Measurements from ENCODE around the gene KLHL17.
"Not testable (repeated sequence)": the region's sequence is repeated elsewhere in the genome, so short reads cannot be mapped to it uniquely, and the experiment has no call there.

Gene KLHL17

DNA sequence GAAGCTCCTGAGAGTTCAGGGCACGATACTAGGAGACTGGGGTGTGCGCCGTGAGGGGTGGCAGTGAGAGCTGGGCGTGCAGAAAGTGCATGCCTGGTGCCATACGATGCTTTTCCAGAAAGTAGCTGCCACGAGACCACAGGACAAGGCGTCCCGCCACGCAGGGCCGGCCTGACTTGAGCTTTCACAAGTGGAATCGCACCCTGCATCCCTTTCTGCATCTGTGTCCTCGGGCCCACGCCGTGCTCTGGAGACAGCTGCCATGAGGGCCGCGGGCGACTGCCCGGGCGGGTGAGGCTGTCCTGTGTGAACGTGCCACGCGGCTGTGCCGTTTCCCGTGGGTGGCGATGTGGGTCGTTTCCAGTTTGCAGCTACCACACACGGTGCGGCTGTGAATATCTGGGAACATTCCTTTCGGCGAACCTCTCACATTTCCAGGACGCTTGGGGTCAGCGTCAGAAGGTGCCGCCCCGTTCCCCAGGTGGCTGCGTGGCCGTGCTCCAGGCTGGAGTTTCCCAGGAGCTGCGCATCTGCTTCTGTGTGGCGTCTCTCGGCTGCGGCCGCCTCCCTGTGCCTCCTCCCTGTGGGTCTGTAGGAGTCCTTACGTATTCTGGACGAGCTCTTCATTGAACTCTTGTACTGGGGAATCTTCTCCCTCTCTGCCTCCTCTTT, 22.5 kb downstream of the KLHL17 start:
- DNase-seq (ENCODE audit: low spot score): no peak

DNA sequence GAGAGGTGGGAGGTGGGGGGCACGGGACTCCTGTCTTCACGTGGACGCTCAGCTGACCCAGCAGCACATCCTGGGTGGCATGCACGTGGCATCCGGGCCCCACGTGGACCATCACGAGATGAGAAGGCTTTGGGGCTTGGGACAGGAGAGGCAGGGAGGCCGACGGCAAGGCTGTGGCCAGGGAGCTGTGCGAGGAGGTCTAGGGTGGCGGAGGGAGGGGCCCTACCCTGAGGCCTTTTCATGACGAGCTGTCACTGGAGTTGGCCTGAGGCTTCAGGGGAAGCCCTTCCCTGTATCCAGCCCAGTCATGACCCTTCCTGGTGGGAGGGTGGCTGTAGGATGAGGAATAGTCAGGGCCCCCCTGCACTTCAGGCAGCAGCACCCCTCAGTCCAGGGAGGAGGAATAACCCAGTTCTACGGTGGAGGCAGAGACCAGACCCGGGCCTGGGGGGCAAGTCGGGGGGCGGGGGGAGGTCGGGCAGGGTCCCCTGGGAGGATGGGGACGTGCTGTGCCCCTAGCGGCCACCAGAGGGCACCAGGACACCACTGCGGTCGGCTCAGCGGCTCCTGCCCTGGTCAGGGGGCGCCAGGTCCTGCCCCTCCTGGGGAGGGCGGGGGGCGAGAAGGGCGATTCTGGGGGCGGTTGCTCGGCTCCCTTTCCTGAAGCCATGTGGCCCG, 23.6 kb downstream of the KLHL17 start:
- DNase-seq (ENCODE audit: low spot score): no peak

DNA sequence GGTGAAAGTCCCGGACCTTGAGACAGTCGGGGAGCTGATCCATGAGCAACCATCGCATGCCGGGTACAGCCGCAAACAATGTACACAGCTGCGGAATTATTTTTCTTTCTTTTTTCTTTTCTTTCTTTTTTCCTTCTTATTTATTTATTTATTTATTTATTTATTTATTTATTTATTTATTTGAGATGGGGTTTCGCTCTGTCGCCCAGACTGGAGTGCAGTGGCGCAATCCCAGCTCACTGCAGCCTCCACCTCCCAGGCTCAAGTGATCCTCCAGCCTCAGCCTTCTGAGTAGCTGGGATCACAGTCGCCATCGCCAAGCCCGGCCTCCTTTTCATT, 24.1 kb downstream of the KLHL17 start:
- no peak for DNase-seq (ENCODE audit: low spot score)

DNA sequence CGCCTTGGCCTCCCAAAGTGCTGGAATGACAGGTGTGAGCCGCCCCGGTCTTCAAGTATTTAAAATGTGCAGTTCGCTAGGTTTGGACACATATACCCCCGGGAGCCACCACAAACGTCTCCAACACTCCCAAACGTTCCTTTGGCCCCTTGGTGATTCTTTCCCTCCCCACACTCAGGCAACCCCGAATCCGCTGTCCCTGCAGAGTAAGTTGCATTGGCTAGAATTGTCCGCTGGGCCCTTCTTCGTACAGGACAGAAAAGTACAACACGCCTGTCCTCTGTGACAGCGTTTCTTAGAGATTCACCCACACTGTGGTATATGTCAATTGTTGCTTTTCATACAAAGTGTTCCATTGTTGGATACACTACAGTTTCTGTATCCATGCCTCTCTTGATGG, 24.7 kb downstream of the KLHL17 start:
- DNase-seq (ENCODE audit: low spot score): no peak

DNA sequence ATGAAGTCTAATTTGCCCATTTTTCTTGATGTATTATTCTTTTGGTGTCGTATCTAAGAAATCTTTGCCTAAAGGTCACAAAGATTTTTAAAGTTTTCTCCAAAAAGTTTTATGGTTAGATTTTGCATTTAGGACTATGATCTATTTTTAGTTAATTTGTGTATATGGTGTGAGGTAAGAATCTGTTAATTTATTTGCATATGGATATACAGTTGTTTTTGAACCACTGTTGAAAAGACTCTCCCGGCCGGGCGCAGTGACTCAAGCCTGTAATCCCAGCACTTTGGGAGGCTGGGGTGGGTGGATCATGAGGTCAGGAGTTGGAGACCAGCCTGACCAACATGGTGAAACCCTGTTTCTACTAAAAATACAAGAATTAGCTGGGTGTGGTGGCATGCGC, 27.7 kb downstream of the KLHL17 start:
- not testable (repeated sequence) for DNase-seq (ENCODE audit: low spot score)

DNA sequence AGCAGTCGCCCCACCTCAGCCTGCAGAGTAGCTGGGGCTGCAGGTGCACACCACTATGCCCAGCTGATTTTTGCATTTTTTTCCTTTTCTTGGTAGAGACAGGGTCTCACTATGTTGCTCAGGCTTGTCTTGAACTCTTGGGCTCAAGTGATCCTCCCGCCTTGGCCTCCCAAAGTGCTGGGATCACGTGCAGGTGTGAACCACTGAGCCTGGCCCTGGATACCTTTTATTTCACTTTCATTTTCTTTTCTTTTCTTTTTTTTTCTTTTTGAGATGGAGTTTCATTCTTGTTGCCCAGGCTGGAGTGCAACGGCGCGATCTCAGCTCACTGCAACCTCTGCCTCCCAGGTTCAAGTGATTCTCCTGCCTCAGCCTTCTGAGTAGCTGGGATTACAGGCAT, 30.9 kb downstream of the KLHL17 start:
- not testable (repeated sequence) for DNase-seq (ENCODE audit: low spot score)

DNA sequence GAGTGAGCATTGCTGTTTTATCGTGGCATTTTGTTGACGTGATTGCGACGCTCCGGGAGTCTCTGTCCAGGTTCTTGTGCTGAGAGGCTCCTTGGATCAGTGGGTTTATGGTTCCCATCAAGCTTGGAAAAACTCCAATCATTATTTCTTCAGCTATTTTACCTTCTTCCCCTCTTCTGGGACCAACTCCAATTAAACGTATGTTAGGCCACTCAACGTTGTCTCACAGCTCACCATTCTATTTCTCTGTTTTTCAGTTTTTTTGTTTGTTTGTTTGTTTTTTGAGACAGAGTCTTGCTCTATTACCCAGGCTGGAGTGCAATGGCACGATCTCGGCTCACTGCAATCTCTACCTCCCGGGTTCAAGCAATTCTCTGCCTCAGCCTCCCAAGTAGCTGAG, 31.5 kb downstream of the KLHL17 start:
- no peak for DNase-seq (ENCODE audit: low spot score)

DNA sequence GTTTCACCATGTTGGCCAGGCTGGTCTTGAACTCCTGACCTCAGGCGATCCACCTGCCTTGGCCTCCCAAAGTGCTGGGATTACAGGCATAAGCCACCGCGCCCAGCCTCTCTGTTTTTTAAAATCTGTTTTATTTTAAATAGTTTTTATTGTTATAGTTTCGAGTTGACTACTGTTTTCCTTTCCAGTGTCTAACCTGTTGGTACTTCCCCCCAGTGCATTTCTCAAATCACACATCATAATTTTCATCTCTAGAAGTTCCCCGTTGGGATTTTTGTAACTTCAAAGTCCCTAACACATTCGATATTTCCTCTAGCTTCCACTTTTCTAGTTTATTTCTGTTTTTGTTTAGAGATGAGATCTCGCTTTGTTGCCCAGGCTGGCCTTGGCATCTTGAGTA, 32.0 kb downstream of the KLHL17 start:
- no peak for DNase-seq (ENCODE audit: low spot score)

DNA sequence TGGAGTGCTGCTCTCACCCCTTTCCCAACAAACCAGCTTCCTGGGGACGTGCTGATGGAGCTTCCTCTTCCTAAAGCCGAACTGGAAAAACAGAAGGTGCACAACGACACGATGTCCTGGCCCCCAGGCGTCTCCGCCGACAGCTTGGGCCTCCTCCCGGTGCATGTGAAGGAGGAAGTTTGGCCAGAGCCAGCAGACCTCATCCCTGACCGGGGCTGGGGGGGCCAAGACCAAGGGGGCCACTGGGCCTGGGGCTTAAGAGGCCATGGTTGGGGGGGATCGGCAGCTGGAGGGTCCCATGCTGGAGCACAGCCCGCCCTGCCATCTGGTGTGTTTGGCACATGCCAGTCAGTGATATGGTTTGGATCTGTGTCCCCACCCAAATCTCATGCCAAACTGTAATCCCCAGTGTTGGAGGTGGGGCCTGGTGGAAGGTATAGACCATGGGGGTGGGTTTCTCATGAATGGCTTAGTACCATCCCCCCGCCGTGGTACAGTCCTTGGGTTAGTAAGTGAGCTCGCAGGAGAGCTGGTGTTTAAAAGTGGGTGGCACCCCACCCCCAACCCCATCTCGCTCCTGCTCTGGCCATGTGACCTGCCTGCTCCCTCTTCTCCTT, 33.1 kb downstream of the KLHL17 start:
- DNase-seq (ENCODE audit: low spot score): no peak

DNA sequence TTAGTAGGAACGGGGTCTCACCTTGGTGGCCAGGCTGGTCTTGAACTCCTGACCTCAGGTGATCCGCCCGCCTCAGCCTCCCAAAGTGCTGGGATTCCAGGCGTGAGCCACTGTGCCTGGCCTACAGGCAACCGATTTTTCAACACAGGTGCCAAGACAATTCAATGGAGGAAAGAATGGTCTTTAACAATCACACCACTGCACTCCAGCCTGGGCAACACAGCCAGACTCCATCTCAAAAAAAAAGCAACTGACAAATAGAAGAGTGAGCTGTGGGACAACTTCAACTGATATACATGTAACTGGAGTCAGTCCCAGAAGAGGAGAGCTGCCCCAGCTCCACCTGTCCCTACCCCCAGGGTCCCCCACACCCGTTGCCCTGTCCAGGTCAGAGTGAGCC, 34.2 kb downstream of the KLHL17 start:
- not testable (repeated sequence) for DNase-seq (ENCODE audit: low spot score)

DNA sequence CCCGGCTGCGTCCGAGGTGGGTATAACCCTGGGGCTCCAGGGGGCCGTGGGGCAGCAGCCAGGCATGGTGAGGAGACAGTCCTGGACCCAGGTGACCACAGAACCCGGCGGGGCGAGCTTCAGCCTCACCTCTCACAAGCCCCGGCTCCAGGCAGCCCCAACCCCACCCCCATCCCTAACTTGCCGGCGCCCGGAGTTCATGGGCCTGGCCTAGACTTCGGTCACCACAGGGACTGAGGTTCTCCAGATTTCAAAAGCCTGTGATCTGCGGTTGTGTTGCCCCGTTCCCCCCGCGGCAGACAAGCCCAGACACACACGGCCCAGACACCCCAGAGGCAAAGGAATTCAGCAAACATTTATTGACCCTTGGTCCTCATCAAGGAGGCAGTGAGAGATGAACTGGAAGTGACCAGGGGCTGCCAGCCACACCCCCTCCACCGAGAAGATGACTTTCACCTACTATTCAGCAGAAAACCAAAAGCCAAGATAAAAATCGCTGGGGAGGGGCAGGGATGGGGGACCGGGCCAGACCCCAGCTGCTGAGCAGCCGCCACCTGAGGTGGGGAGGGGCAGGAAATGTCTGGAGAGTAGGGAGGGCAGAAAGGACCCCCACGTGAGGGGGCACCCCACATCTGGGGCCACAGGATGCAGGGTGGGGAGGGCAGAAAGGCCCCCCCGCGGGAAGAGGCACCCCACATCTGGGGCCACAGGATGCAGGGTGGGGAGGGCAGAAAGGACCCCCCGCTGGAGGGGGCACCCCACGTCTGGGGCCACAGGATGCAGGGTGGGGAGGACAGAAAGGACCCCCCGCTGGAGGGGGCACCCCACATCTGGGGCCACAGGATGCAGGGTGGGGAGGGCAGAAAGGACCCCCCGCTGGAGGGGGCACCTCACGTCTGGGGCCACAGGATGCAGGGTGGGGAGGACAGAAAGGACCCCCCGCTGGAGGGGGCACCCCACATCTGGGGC, 35.6 kb downstream of the KLHL17 start:
- no peak for DNase-seq (ENCODE audit: low spot score)

DNA sequence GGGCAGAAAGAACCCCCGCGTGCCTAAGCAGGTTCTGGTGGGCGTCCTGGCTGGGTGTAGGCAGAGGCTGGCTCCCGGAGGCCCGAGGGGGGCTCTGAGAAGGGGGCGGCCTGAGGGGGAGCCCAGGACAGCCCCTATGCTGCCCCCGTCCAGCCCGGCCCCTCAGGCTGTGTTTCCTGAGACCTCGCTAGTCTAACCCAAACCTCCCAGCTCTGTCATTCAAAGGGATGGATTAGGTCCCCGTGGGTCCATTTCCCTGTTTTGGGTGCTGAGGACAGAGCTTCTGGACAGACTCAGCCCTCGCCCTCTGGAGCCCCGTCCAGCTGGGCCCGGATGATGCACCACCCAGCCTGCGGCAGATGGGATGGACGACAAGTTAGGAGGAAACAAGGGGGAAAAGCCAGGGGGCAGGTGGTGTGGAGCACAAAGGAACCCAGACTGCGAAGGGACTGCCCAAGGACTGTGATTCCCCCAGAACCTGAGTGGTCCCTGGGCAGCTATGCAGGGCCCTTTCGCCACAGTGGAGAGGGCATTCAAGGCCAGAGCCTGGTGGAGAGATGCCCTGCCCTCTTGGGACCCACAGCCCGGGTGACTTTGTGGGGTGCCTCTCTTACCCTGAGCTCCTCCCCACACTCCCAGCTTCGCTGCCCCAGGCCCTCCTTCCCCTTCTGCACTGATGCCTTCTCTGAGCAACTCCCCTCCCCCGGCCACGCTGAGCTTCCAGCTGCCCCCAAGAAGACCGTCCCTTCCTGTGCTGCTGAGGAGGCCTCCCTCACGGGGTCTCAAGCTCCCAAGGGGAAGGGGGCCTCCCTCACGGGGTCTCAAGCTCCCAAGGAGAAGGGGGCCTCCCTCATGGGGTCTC, 36.7 kb downstream of the KLHL17 start:
- no peak for DNase-seq (ENCODE audit: low spot score)

DNA sequence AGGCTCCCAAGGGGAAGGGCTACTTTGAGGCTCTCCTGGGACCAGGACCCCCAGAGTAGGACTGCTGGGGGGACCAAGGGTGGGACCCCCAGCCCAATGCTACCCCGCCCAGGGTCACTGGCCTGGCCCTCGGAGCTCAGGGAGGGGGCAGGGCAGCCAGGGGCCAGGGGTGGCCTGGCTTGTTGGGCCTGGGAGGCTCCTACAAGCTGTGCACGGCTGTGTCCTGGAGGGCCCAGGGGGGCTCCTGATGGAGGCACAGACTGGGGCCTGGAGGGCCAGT, 37.3 kb downstream of the KLHL17 start:
- DNase-seq (ENCODE audit: low spot score): no peak

DNA sequence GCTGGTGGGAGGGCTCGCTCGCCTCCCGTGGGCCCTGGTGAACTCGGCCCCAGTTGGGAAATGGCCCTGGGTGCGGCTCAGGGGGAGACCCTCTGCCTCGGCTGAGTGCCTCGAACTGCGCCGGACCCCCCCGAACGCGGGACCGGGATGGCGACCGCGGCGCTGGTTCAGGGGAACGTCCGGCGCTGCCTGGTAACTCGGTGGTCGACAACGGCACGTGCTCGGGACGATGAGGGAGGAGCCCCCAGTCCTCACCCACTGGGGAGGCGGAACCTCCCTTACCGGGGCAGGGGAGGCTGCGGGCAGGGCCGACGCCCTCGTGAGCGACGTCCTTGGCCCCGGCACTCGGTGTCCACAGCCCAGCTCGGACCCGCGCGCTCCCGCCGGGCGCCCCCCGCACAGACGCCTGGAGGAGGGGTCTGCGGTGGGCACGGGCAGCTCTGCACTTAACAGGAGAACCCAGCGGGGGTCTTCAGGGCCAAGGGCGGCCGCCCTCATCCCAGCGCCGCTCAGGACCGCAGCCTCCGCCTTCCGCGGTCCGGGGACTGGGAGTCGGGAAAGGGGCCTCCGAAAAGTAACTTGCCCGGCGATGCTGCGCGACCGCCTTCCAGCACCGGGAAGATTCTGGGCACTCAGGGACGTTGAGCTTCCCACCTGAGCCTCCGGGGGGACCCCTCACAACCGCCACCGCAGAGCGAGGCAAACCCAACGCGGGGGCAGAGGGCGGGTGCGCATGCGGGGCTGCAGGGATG, 37.8 kb downstream of the KLHL17 start:
- DNase-seq (ENCODE audit: low spot score): no peak

DNA sequence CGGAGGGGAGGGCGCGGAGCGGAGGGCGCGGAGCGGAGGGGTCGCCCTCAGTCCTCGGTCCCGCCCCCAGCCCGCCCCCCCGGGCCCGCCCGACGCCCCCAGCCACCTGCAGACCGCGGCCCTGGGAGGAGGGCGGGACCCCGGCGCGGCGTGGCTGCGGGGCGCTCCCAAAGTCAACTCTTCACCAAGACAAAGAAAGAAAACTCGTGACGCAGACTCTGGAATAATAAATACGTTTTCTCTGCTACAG, 38.3 kb downstream of the KLHL17 start:
- DNase-seq (ENCODE audit: low spot score): no peak

DNA sequence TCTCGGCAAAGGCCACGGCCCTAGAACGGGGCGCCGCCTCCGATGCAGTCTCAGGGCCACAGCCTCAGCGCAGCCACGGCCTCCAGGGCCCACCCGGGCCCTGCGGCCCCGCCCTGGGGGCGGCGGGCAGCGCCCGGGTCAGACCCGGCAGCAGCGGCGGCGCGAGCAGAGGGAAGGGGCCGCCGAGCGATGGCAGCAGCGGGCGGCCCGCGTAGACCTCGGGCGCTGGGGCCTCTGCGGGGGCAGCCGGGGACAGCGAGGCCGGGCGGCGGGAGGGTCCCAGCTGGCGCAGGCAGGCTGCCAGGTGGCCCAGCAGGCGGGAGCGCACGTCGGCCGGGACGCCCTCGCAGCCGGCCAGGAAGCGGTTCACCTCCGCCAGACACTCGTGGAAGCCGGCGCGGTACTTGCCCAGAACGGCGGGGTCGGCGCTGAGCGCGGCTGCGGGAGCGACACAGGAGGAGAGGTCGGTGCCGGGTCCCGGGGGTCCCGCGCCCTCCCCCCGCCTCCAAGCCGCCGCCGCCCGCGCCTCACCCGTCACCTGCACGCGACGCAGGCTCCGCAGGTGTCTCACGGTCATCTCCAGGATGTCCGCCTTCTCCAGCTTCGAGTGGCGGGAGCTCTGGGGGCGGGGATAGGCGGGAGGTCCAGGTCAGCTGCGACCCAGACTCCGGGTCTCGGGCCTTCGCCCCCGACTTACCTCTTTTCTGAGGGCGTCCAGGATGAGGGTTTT, 38.8 kb downstream of the KLHL17 start:
- DNase-seq (ENCODE audit: low spot score): no peak

DNA sequence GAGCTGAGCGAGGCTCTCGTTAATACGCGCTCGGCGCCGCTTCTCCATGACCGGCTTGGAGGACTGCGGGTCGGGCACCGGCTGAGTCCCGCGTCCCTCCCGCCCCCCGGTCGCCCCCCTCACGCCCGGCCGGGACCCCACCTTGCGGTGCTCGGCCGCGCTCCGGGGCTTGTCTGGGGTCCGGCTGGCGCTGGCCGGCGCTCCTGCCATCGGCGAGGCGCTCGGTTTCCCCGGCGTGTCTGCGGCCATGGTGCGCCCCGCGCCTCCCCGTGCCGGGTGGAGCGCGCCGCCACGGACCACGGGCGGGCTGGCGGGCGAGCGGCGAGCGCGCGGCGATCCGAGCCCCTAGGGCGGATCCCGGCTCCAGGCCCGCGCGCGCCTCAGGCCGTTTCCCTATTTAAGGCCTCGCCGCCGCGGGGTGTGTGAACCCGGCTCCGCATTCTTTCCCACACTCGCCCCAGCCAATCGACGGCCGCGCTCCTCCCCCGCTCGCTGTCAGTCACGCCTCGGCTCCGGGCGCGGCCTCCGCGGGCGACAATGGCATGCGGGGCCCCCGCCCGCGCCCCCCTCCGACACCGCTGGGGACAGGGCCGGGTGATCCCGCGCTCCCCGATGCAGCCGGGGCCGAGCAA, 39.5 kb downstream of the KLHL17 start, which contains the start of gene HES4:
HES4 (minus strand) TSS at position 373 of the 632 bp plus-strand sequence; CDS start at position 249, 124 bp downstream.
- peak; percentile 67 for DNase-seq (ENCODE audit: low spot score)

DNA sequence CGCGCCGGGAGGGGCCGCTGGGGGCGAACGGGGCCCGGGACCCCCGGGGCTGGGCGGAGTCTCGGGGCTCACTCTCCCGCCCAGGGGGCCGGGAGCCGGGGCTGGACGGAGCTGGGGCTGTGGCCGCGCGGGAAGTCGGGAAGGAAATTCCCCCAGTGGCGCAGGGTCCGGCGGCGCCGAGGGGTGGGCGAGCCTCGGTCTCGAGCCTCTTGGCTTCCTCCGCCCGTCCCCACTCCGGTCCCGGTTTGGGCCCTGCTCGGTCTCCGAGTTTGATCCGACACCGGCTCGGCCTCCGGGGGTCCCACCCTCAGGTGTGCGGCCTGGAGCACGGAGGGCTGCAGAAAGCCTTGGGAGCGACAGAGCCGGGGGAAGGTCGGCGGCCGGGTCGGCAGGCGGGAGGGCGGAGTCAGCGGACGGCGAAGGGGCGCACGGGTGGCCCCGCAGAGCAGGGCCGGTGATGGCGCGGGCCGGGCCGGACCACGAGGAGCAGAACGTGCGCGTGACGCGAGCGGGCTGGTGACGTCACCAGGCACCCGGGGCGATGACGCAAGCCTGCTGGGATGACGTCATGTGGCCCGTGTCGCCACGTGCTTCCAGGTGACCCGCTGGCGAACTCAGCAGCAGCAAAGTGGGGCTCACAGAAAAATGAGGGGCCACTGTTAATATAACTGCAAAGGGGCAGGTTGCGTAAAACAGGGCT, 40.1 kb downstream of the KLHL17 start:
- DNase-seq (ENCODE audit: low spot score): peak; percentile 86

DNA sequence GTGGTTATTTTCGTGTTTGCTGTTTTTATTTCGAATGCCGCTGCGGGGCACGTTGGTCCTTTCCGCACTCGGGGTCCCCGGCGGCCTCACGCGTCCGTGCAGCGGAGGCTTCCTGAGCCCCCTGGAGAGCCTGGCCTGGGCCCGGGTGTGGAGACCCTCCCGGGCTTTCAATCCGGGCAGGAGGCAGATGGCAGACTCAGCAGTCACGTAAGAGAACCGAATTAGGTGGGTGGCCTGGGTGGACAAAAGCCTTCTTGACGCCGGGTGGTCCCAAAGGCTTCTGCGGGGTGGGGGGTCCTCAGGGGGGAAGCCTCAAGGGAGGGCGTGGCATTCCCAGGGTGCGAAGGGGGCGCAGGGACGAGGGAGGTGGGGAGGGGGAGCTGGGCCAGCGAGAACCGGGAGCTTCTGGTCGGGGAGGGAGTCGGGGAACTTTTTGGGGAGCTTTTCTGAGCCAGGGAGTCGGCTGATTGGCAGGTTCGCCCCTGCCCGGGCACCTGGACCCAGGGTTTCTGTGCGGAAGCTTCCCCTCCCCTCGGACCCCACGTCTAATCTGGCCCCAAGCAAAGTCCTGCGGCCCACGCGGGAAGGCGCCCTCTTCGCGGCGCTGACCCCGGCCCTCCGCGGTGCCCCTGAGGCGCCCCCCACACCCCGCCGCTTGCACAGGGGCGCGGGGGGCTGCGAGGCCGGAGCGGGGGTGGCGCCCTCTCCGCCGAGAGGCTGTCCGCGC, 40.8 kb downstream of the KLHL17 start:
- no peak for DNase-seq (ENCODE audit: low spot score)
